ENCODE results near the gene EFS.

DNA sequence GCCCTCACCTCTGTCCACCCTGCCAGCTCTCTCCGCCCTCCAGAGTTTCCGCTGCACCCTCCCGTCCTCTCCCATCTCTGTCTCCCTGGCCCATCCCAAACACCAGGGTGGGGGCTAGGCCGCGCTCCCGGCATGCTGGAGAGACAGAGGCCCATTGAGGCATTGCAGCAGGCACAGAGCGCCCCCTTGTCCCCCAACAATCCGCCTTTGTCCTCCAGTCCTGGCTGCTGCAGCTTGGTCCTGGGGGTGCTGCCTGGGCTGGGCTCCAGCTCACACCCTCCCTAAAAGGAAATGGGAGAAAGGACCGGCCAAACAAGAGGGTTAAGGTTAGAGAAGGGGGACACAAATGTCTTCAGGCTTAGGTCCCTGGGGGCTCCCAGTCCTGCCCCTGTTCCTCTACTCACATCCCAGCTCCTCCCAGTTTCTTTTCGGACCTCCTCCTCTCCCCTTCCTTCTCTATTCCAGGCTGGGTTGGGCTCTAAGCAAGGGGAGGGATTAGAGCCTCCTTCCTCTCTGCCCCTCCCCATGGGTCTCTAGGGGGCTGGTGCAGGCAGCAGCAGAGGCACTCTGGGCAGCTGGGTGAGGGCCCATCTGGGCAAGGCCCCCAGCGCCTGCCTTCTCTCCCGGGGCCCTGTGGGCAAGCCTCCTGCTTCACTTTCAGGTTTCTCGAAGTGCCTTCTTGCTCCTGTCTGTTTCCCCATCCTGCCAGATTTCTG, 11.7 kb upstream of the EFS start, which contains the start of gene CMTM5:
- no peak for TF ChIP-seq CTCF (IDR thresholded peaks at IDR 0.05; ENCODE audit: poor library complexity)
- TF ChIP-seq EZH2 (IDR thresholded peaks at IDR 0.05; ENCODE audit: borderline replicate concordance), result no peak
- TF ChIP-seq EZH2phosphoT487 (IDR thresholded peaks at IDR 0.05; ENCODE audit: low read depth, severe bottlenecking, unreplicated experiment), result no peak
